Measurements from ENCODE around the gene CSK. TPM values are rescaled to one million over a fixed set of nuclear protein-coding genes. Genes with fewer than 3 reads are reported as not detected.

CSK gene
- total and polyA plus RNA-seq, 2 of the 8 experiments (the other 6 are each of a cell fraction or from before 2014, with no cell fraction given) = 13.7 to 50.2 TPM

- no peak overlapping the region for H2AK5ac ChIP-seq (ENCODE audit: low read depth, low read length)
- H3K79me2 ChIP-seq (ENCODE audit: control insufficient read depth in 1 of 2, insufficient read depth in 2 of 2, low read length in 2 of 2) = no peaks in the 10 kb centered on the region
- H3K4me3 ChIP-seq (ENCODE audit: extremely low read depth in 1 of 4, insufficient read depth in 2 of 4, low read depth in 3 of 4, low read length in 4 of 4) = no peak overlapping the region
- no peak overlapping the region for H4K5ac ChIP-seq (ENCODE audit: insufficient read length, low read depth, low read length)
- peaks cover 0 to 2% of the 10 kb centered on the region in 2 experiments for H4K20me1 ChIP-seq (replicated peaks in 1 of 2; ENCODE audit: control insufficient read depth in 1 of 2, insufficient read depth in 2 of 2, low read length in 2 of 2)
- H2BK120ac ChIP-seq (replicated peaks; ENCODE audit: low read depth, low read length) = no peak overlapping the region
- ChIA-PET POLR2A (ENCODE audit: partially characterized antibody) (interaction anchor here (1.2 kb wide), 1 partner anchor 45 kb away, joined by 4 read pairs; no protein-coding TSS in a partner anchor), CTCF (ENCODE audit: partially characterized antibody) (interaction anchor here (0.9 to 53.7 kb wide), 7 partner anchors 9 to 181 kb away, joined by 3 to 1439 read pairs (median 11); partner anchors contain the start of genes CLK3, CPLX3 and RPP25)
- no peaks in the 10 kb centered on the region for H3K79me1 ChIP-seq (ENCODE audit: low read depth, low read length)
- peaks cover 4 to 15% (median 6%) of the 10 kb centered on the region in 4 experiments; a peak in 6 of 7 replicates for H3K4me1 ChIP-seq (replicated peaks in 1 of 4; ENCODE audit: control insufficient read depth in 3 of 4, insufficient read depth in 4 of 4, low read length in 3 of 4)
- H2BK12ac ChIP-seq (ENCODE audit: low read depth, low read length) = no peak overlapping the region
- no peak overlapping the region for H3K9ac ChIP-seq (replicated peaks in 1 of 4; ENCODE audit: extremely low read depth in 1 of 4, low read depth in 3 of 4, low read length in 3 of 4)
- no peak overlapping the region for H2BK5ac ChIP-seq (ENCODE audit: low read depth, low read length)
- H3K23ac ChIP-seq (ENCODE audit: insufficient read length) = no peak overlapping the region
- H4K8ac ChIP-seq (ENCODE audit: extremely low read depth, insufficient read depth, low read length) = no peak overlapping the region
- FAIRE-seq (no peak), DNase-seq (ENCODE audit: low read depth in 1 of 2, low spot score in 2 of 2) (no peak)
- H3K27ac ChIP-seq (ENCODE audit: low read depth, low read length) = no peak overlapping the region
- no peak overlapping the region for H3K14ac ChIP-seq (ENCODE audit: insufficient read length)
- H2AFZ ChIP-seq (ENCODE audit: low read length) = no peak overlapping the region
- H3K36me3 ChIP-seq (ENCODE audit: control insufficient read depth in 2 of 4, insufficient read depth in 4 of 4, low read length in 3 of 4) = no peaks in the 10 kb centered on the region
- no peak overlapping the region for H3K18ac ChIP-seq (ENCODE audit: extremely low read depth, low read length)
- no peaks in the 10 kb centered on the region for H3K9me3 ChIP-seq (ENCODE audit: insufficient read depth in 2 of 2, low read depth in 1 of 2, low read length in 1 of 2)
- no peak overlapping the region for H3K4ac ChIP-seq (replicated peaks; ENCODE audit: insufficient read length, low read depth, low read length)
- H4K91ac ChIP-seq (replicated peaks; ENCODE audit: insufficient read length, low read length) = no peak overlapping the region
- H3K27me3 ChIP-seq (replicated peaks in 1 of 4; ENCODE audit: control insufficient read depth in 3 of 4, extremely low read depth in 1 of 4, insufficient read depth in 3 of 4, low read length in 3 of 4) = peaks cover 0 to under 1% (median 0%) of the 10 kb centered on the region in 4 experiments; a peak in 1 of 7 replicates
- 91% methylated on average over 5 of the region's 5 CpGs; no CpG with 5 or more reads in 1 of the 2 experiments for WGBS, 2 experiments (ENCODE audit: extremely low coverage in 1 of 2, insufficient coverage in 1 of 2, insufficient read length in 1 of 2, insufficient replicate concordance in 2 of 2, low coverage in 1 of 2, low lambda C conversion rate in 2 of 2, missing lambda C conversion rate in 1 of 2)
- H3K4me2 ChIP-seq (ENCODE audit: insufficient read depth in 1 of 2, low read depth in 2 of 2, low read length in 2 of 2) = no peak overlapping the region
- no peaks in the 10 kb centered on the region for H3K23me2 ChIP-seq (ENCODE audit: low read depth, low read length)
- H3K56ac ChIP-seq (replicated peaks; ENCODE audit: insufficient read length, low read depth, low read length) = no peak overlapping the region
- H2BK15ac ChIP-seq (ENCODE audit: low read length) = no peak overlapping the region
- H2BK20ac ChIP-seq (ENCODE audit: low read length) = no peak overlapping the region
- no peak for TF ChIP-seq BCL11A (IDR thresholded peaks at IDR 0.05; ENCODE audit: low read depth in 2 of 2, low read length in 2 of 2)
These were observed 6.7 kb upstream of the CSK start for GRCh38 chr15:74775132-74775562.
